ENCODE results near the gene TRERF1.
A peak's percentile ranks its signal among the peaks of the same experiment; 100 is the strongest.

The TRERF1 gene

GRCh38 chr6:42462474-42462972, 10.8 kb upstream of the TRERF1 start (continued):
- TF ChIP-seq PATZ1 (CRISPR knock-in tag; IDR thresholded peaks at IDR 0.05; ENCODE audit: borderline replicate concordance) = no peak
- TF ChIP-seq ZFP30 (CRISPR knock-in tag; IDR thresholded peaks at IDR 0.05) = no peak
- no peak for TF ChIP-seq ESRRG (CRISPR knock-in tag; IDR thresholded peaks at IDR 0.05)
- no peak for TF ChIP-seq PPARA (CRISPR knock-in tag; IDR thresholded peaks at IDR 0.05; ENCODE audit: borderline replicate concordance)
- no peak for TF ChIP-seq SNAI2 (CRISPR knock-in tag; IDR thresholded peaks at IDR 0.05)

GRCh38 chr6:42460883-42461282, 9.2 kb upstream of the TRERF1 start:
- ATAC-seq = peak; percentile 78
- TF ChIP-seq ARNTL (CRISPR knock-in tag; IDR thresholded peaks at IDR 0.05; ENCODE audit: borderline replicate concordance, low read depth) (no peak), CSDC2 (CRISPR knock-in tag; IDR thresholded peaks at IDR 0.05) (no peak), TCF4 (CRISPR knock-in tag; IDR thresholded peaks at IDR 0.05; ENCODE audit: borderline replicate concordance) (no peak), TSHZ2 (CRISPR knock-in tag; IDR thresholded peaks at IDR 0.05) (no peak), ISL1 (CRISPR knock-in tag; IDR thresholded peaks at IDR 0.05) (no peak), TOX (CRISPR knock-in tag; IDR thresholded peaks at IDR 0.05; ENCODE audit: borderline replicate concordance) (no peak), BACH2 (CRISPR knock-in tag; IDR thresholded peaks at IDR 0.05; ENCODE audit: borderline replicate concordance) (no peak), PATZ1 (CRISPR knock-in tag; IDR thresholded peaks at IDR 0.05; ENCODE audit: borderline replicate concordance) (no peak), GLIS3 (CRISPR knock-in tag; IDR thresholded peaks at IDR 0.05) (no peak), ZNF70 (CRISPR knock-in tag; IDR thresholded peaks at IDR 0.05) (no peak), ZNF565 (CRISPR knock-in tag; conservative IDR thresholded peaks at IDR 0.05; ENCODE audit: low read depth) (no peak), ZNF8 (CRISPR knock-in tag; IDR thresholded peaks at IDR 0.05) (no peak), ZC3H10 (CRISPR knock-in tag; IDR thresholded peaks at IDR 0.05) (no peak), PPARA (CRISPR knock-in tag; IDR thresholded peaks at IDR 0.05; ENCODE audit: borderline replicate concordance) (no peak), RARB (CRISPR knock-in tag; IDR thresholded peaks at IDR 0.05) (no peak), CREB5 (CRISPR knock-in tag; IDR thresholded peaks at IDR 0.05; ENCODE audit: low read depth) (no peak), ZFP30 (CRISPR knock-in tag; IDR thresholded peaks at IDR 0.05) (no peak)

- no peak; the same call in 2 of the 3 replicates for ATAC-seq
- no peak for TF ChIP-seq POU6F1 (CRISPR knock-in tag; IDR thresholded peaks at IDR 0.05; ENCODE audit: borderline replicate concordance, low read depth)
- TF ChIP-seq CSRNP3 (CRISPR knock-in tag; IDR thresholded peaks at IDR 0.05) = no peak
- no peak for TF ChIP-seq ZC3H10 (CRISPR knock-in tag; IDR thresholded peaks at IDR 0.05)
- no peak for TF ChIP-seq ZNF565 (CRISPR knock-in tag; conservative IDR thresholded peaks at IDR 0.05; ENCODE audit: low read depth)
- no peak for TF ChIP-seq TOX (CRISPR knock-in tag; IDR thresholded peaks at IDR 0.05; ENCODE audit: borderline replicate concordance)
- TF ChIP-seq ISL1 (CRISPR knock-in tag; IDR thresholded peaks at IDR 0.05) = no peak
- TF ChIP-seq ARNTL (CRISPR knock-in tag; IDR thresholded peaks at IDR 0.05; ENCODE audit: borderline replicate concordance, low read depth) = no peak
- TF ChIP-seq ZFP30 (CRISPR knock-in tag; IDR thresholded peaks at IDR 0.05) = no peak
- TF ChIP-seq SNAI2 (CRISPR knock-in tag; IDR thresholded peaks at IDR 0.05) = no peak
- TF ChIP-seq BACH2 (CRISPR knock-in tag; IDR thresholded peaks at IDR 0.05; ENCODE audit: borderline replicate concordance) = no peak
- TF ChIP-seq CSDC2 (CRISPR knock-in tag; IDR thresholded peaks at IDR 0.05) = no peak
- no peak for TF ChIP-seq ZFP3 (CRISPR knock-in tag; IDR thresholded peaks at IDR 0.05)
- no peak for TF ChIP-seq RARB (CRISPR knock-in tag; IDR thresholded peaks at IDR 0.05)
- TF ChIP-seq PATZ1 (CRISPR knock-in tag; IDR thresholded peaks at IDR 0.05; ENCODE audit: borderline replicate concordance) = no peak
- TF ChIP-seq OSR1 (CRISPR knock-in tag; IDR thresholded peaks at IDR 0.05) = no peak
Measured at GRCh38 chr6:42459888-42460287, 8.2 kb upstream of the TRERF1 start.
